Right cardiac atrium (tissue), 5 donors: Measurements from ENCODE around the gene SCN5A. TPM values are rescaled to one million over a fixed set of nuclear protein-coding genes. Genes with fewer than 3 reads are reported as not detected.

ENCODE experiments used
- ATAC-seq, 2 donors: fragments of 200-7000 bp; cut with Tn5 transposase; one replicate each; pipeline versions ENCODE4 v1.8.0 to v1.9.1; 2020; ENCODE audit warnings: moderate library complexity in 2 of 2, mild to moderate bottlenecking in 1 of 2
- DNase-seq, 3 donors: peaks; one replicate each; pipeline ENCODE4 v3.0.0-alpha.2; 2020
- H3K27ac ChIP-seq: one replicate; pipeline ENCODE4 v1.5.1; 2013; ENCODE audit warnings: mild to moderate bottlenecking, low read length, control low read depth, moderate library complexity
- H3K27me3 ChIP-seq: one replicate; pipeline ENCODE4 v1.6.1; 2013; ENCODE audit not compliant: control insufficient read depth, insufficient read depth
- H3K4me1 ChIP-seq: one replicate; pipeline ENCODE4 v1.6.1; 2013; ENCODE audit warnings: low read length; ENCODE audit not compliant: control insufficient read depth, insufficient read depth
- H3K4me3 ChIP-seq: one replicate; pipeline ENCODE4 v1.5.1; 2013; ENCODE audit warnings: low read length, control low read depth
- H3K9me3 ChIP-seq: one replicate; pipeline ENCODE4 v1.6.1; 2013; ENCODE audit warnings: low read length; ENCODE audit not compliant: control insufficient read depth
- WGBS: extraction: QIAGEN DNeasy Blood & Tissue Kit; methylation state at CpG from one replicate; pipeline ENCODE4 v1.1.7; 2013; 5-methylcytosine and 5-hydroxymethylcytosine counted together
- intact Hi-C, 4 donors: fragments of 100-400 bp; cut with DNase I; formaldehyde crosslinking; loops; one replicate each; pipeline versions ENCODE4 v1.11.0 to v1.14.0; 2022 to 2023
- polyA plus RNA-seq: library from polyadenylated mRNA; stranded (reverse); fragments of 200-250 nt; gene quantifications from one replicate; pipeline ENCODE4 v1.2.3, GENCODE V29; 2013
- total RNA-seq, 4 donors: library from RNA; stranded (reverse); fragmentation: NEBNext Ultra II Directional; extraction: Animal tissue kit (Norgen Biotek cat#: 25700); gene quantifications; one replicate each; pipeline ENCODE4 v1.2.1, GENCODE V29; 2021
- donor health status: healthy with polysubstance abuse.
- donor health status: DM: no; HTN: yes; CAD: no.
- donor health status: DM: no; HTN: no; CAD: no.
- donor health status: DM: no; HTN: yes; CAD: no; lungs with severe emphysema.
- donor health status: DM: yes; HTN: yes; CAD: no.

Gene SCN5A
- total and polyA plus RNA-seq, 5 donors = 69.0 to 202 (median 134) TPM

GRCh38 chr3:38600551-38600950 is 48.9 kb downstream of the SCN5A start:
- intact Hi-C loops = no loop called here
- Histone ChIP-seq H3K4me1 (no peaks in the 10 kb centered on the region), H3K27ac (no peak overlapping the region), H3K27me3 (no peaks in the 10 kb centered on the region), H3K9me3 (no peaks in the 10 kb centered on the region), H3K4me3 (no peak overlapping the region)
- ATAC-seq (no peak), DNase-seq (no peak)
- WGBS = 63% methylated on average over 1 of the region's 1 CpG

GRCh38 chr3:38599886-38600285 is 49.6 kb downstream of the SCN5A start:
- intact Hi-C loops = no loop called here
- 85% methylated on average over 2 of the region's 2 CpGs for WGBS
- no peak for ATAC-seq
- no peak for DNase-seq
- H3K27ac ChIP-seq = no peak overlapping the region
- no peaks in the 10 kb centered on the region for H3K4me1 ChIP-seq
- no peak overlapping the region for H3K4me3 ChIP-seq
- no peaks in the 10 kb centered on the region for H3K27me3 ChIP-seq
- H3K9me3 ChIP-seq = no peaks in the 10 kb centered on the region

DNA sequence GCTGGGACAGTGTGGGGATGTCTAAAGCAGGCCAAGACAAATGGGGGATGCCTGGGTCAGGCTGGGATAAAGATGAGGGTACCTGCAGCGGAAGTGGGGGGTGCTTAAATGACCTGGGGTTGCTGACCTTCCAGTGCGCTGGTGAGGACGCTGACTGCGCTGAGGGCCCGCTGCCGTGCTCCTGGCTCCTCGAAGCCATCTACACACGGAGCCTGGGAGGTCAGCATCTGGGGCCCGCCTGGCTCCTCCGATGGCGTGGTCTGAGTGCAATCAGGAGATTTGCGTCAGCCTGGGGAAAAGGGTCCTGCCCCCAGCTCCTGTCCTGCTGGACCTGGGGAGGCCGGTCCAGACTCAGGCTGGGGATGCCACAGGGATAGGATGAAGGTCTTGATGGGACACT is 50.7 kb downstream of the SCN5A start:
- Histone ChIP-seq H3K27ac (no peak overlapping the region), H3K4me1 (no peaks in the 10 kb centered on the region), H3K4me3 (no peak overlapping the region), H3K27me3 (no peaks in the 10 kb centered on the region), H3K9me3 (no peaks in the 10 kb centered on the region)
- 92% methylated on average over 13 of the region's 13 CpGs for WGBS
- DNase-seq = no peak
- intact Hi-C loops = no loop called here
- no peak for ATAC-seq

GRCh38 chr3:38597502-38598060 is 51.9 kb downstream of the SCN5A start:
- Histone ChIP-seq H3K27me3 (no peaks in the 10 kb centered on the region), H3K9me3 (no peaks in the 10 kb centered on the region), H3K4me3 (no peak overlapping the region), H3K4me1 (no peaks in the 10 kb centered on the region), H3K27ac (no peak overlapping the region)
- intact Hi-C loops = no loop called here
- no peak for ATAC-seq
- DNase-seq = no peak
- 91% methylated on average over 12 of the region's 12 CpGs for WGBS

DNA sequence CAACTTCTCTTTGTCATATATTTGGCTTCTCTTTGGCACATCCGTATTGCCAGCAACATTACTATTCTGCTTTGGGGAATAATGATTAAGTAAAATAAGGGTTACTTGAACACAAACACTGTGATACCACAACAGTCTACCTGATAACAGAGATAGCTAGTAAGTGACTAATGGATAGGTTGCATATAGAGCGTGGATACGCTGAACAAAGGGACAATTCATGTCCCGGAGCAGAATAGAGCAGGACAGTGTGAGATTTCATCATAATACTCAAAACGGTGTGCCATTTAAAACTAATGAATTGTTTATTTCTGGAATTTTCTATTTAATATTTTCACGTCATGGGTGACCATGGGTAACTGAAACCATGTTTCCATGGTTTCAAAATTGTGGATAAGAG is 54.1 kb downstream of the SCN5A start:
- H3K4me1 ChIP-seq = no peaks in the 10 kb centered on the region
- ATAC-seq (no peak), DNase-seq (no peak)
- intact Hi-C loops = no loop called here
- no peaks in the 10 kb centered on the region for H3K9me3 ChIP-seq
- no peak overlapping the region for H3K4me3 ChIP-seq
- H3K27me3 ChIP-seq = no peaks in the 10 kb centered on the region
- H3K27ac ChIP-seq = no peak overlapping the region
- WGBS = 57% methylated on average over 6 of the region's 6 CpGs

- intact Hi-C loops = no loop called here
- H3K9me3 ChIP-seq = no peaks in the 10 kb centered on the region
- no peak overlapping the region for H3K4me3 ChIP-seq
- no peak overlapping the region for H3K27ac ChIP-seq
- no peaks in the 10 kb centered on the region for H3K4me1 ChIP-seq
- no peak for DNase-seq
- no peaks in the 10 kb centered on the region for H3K27me3 ChIP-seq
- no peak for ATAC-seq
- WGBS = 74% methylated on average over 2 of the region's 2 CpGs
Observed at GRCh38 chr3:38590521-38590920, 59.0 kb downstream of the SCN5A start.

- Histone ChIP-seq H3K4me1 (no peaks in the 10 kb centered on the region), H3K9me3 (no peaks in the 10 kb centered on the region), H3K27ac (no peak overlapping the region), H3K4me3 (no peak overlapping the region), H3K27me3 (no peaks in the 10 kb centered on the region)
- WGBS = 76% methylated on average over 20 of the region's 20 CpGs
- no peak for ATAC-seq
- intact Hi-C loops = no loop called here
- DNase-seq = no peak
Observed at GRCh38 chr3:38588995-38589937, 60.2 kb downstream of the SCN5A start.

GRCh38 chr3:38588371-38588971 is 61.0 kb downstream of the SCN5A start:
- no peaks in the 10 kb centered on the region for H3K27me3 ChIP-seq
- no peak overlapping the region for H3K4me3 ChIP-seq
- intact Hi-C loops = no loop called here
- no peaks in the 10 kb centered on the region for H3K9me3 ChIP-seq
- DNase-seq (peak in 2 of 3 donors; percentile 65 to 73), ATAC-seq (peak; percentile 50 to 63)
- no peaks in the 10 kb centered on the region for H3K4me1 ChIP-seq
- peak overlapping the region; percentile 14 for H3K27ac ChIP-seq
- 56% methylated on average over 10 of the region's 10 CpGs for WGBS

- H3K9me3 ChIP-seq = no peaks in the 10 kb centered on the region
- no peak overlapping the region for H3K4me3 ChIP-seq
- ATAC-seq (no peak), DNase-seq (no peak)
- intact Hi-C loops = no loop called here
- peaks cover 2% of the 10 kb centered on the region for H3K4me1 ChIP-seq
- H3K27me3 ChIP-seq = no peaks in the 10 kb centered on the region
- WGBS = 77% methylated on average over 7 of the region's 7 CpGs
- no peak overlapping the region for H3K27ac ChIP-seq
Observed at GRCh38 chr3:38587548-38588131, 61.8 kb downstream of the SCN5A start.

DNA sequence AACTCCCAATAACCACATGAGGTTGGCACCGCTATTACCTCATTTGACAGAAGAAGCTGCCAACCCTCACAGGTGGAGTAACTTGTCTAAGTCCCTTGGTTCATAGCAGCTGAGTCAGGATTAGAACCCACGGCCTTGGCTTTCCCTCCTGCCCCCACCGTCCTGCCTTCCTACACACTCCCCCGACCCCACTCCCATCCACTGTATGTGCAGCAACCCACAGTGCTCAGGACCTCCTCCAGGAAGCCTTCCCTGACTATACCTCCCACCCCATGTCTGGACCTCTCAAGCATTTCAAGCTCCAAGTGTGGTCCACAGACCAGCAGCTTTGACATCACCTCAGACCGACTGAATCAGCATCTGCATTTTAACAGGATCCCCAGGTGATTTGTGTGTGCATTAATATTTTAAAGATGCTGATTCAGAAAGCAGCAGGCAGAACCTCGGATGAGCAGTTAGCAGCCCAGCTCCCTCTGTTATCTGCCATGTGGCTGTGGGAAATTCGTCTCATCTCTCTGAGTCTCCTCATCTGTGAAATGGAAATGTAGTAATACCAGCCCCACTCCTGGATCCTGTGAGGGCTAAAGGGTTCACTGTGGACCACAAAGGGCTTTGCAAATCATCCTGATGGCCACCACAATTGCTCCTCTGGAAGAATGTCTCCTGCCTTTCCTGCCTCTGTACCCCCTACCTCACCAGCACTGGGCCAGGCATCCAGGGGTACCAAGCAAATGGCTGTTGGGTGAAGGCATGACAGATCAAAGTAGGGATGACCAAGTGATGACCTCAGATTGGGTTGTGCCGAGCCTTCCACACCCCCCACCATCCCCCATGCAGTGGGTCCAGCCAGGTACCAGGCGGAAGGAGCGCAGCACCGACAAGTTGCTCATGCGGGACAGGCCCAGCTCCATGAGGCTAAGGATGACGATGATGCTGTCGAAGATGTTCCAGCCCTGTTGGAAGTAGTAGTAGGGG is 62.7 kb downstream of the SCN5A start:
- Histone ChIP-seq H3K4me3 (no peak overlapping the region), H3K27me3 (no peaks in the 10 kb centered on the region), H3K4me1 (peaks cover 5% of the 10 kb centered on the region), H3K27ac (no peak overlapping the region), H3K9me3 (no peaks in the 10 kb centered on the region)
- WGBS = 81% methylated on average over 14 of the region's 14 CpGs
- intact Hi-C loops = no loop called here
- DNase-seq = no peak
- ATAC-seq = peak in 1 of 2 donors; percentile 10
